Upper lobe of right lung (tissue), 1 donor: ENCODE measurements around the gene PDE8A. TPM values are rescaled to one million over a fixed set of nuclear protein-coding genes. Genes with fewer than 3 reads are reported as not detected.

Experiments used
- ATAC-seq: fragments of 200-7000 bp; cut with Tn5 transposase; one replicate; pipeline ENCODE4 v1.9.1; 2020; ENCODE audit warnings: mild to moderate bottlenecking, moderate library complexity
- DNase-seq: peaks from one replicate; pipeline ENCODE4 v3.0.0-alpha.2; 2020
- H3K27ac ChIP-seq: fragments of 200-600 bp; one replicate; pipeline ENCODE4 v1.8.0; 2022
- H3K27me3 ChIP-seq: fragments of 200-600 bp; one replicate; pipeline ENCODE4 v1.8.0; 2022; ENCODE audit warnings: mild to moderate bottlenecking
- H3K36me3 ChIP-seq: fragments of 200-600 bp; one replicate; pipeline ENCODE4 v1.8.0; 2022
- H3K4me1 ChIP-seq: fragments of 200-600 bp; one replicate; pipeline ENCODE4 v1.8.0; 2022
- H3K4me3 ChIP-seq: fragments of 200-600 bp; one replicate; pipeline ENCODE4 v1.8.0; 2022; ENCODE audit warnings: mild to moderate bottlenecking
- H3K9me3 ChIP-seq: fragments of 200-600 bp; one replicate; pipeline ENCODE4 v1.8.0; 2022
- CTCF ChIP-seq: fragments of 200-600 bp; IDR thresholded peaks from one replicate; pipeline ENCODE4 v1.8.0; 2022; ENCODE audit warnings: antibody characterized with exemption
- intact Hi-C: fragments of 100-400 bp; cut with DNase I; formaldehyde crosslinking; loops from one replicate; pipeline ENCODE4 v1.11.0; 2022
- total RNA-seq: library from RNA; stranded (reverse); fragmentation: NEBNext Ultra II Directional; extraction: Animal tissue kit (Norgen Biotek cat#: 25700); gene quantifications from one replicate; pipeline ENCODE4 v1.2.1, GENCODE V29; 2021
- donor health status: DM: no; HTN: yes; CAD: no; lungs with severe emphysema.

Gene PDE8A
- total RNA-seq, 1 donor from 2014 or later, result 54.7 TPM

GRCh38 chr15:85033148-85033547 is 51.5 kb downstream of the PDE8A start:
- Histone ChIP-seq H3K27ac (no peak overlapping the region), H3K4me1 (peaks cover 53% of the 10 kb centered on the region), H3K36me3 (no peaks in the 10 kb centered on the region), H3K27me3 (no peaks in the 10 kb centered on the region), H3K9me3 (no peaks in the 10 kb centered on the region), H3K4me3 (no peak overlapping the region)
- DNase-seq (no peak), ATAC-seq (peak; percentile 31)
- intact Hi-C loops, result no loop called here
- TF ChIP-seq CTCF, result no peak

- Histone ChIP-seq H3K27ac (no peak overlapping the region), H3K27me3 (no peaks in the 10 kb centered on the region), H3K36me3 (no peaks in the 10 kb centered on the region), H3K4me3 (no peak overlapping the region), H3K4me1 (peaks cover 53% of the 10 kb centered on the region), H3K9me3 (no peaks in the 10 kb centered on the region)
- intact Hi-C loops, result no loop called here
- no peak for ATAC-seq
- no peak for DNase-seq
- no peak for TF ChIP-seq CTCF
These were observed 52.6 kb downstream of the PDE8A start for GRCh38 chr15:85034276-85034675.

- Histone ChIP-seq H3K4me3 (no peak overlapping the region), H3K4me1 (peaks cover 37% of the 10 kb centered on the region), H3K36me3 (no peaks in the 10 kb centered on the region), H3K27ac (no peak overlapping the region), H3K27me3 (no peaks in the 10 kb centered on the region), H3K9me3 (no peaks in the 10 kb centered on the region)
- intact Hi-C loops, result no loop called here
- TF ChIP-seq CTCF, result no peak
- DNase-seq (no peak), ATAC-seq (no peak)
These were observed 54.3 kb downstream of the PDE8A start for GRCh38 chr15:85035980-85036379.

GRCh38 chr15:85036716-85037115 is 55.1 kb downstream of the PDE8A start:
- Histone ChIP-seq H3K4me3 (no peak overlapping the region), H3K27ac (no peak overlapping the region), H3K36me3 (no peaks in the 10 kb centered on the region), H3K4me1 (peaks cover 30% of the 10 kb centered on the region), H3K9me3 (no peaks in the 10 kb centered on the region), H3K27me3 (no peaks in the 10 kb centered on the region)
- peak; percentile 66 for ATAC-seq
- no peak for DNase-seq
- intact Hi-C loops, result no loop called here
- TF ChIP-seq CTCF, result no peak

GRCh38 chr15:85037641-85038040 is 56.0 kb downstream of the PDE8A start:
- no peak for TF ChIP-seq CTCF
- no peak overlapping the region for H3K4me3 ChIP-seq
- ATAC-seq (no peak), DNase-seq (no peak)
- H3K36me3 ChIP-seq, result no peaks in the 10 kb centered on the region
- H3K4me1 ChIP-seq, result peaks cover 21% of the 10 kb centered on the region
- H3K27ac ChIP-seq, result no peak overlapping the region
- intact Hi-C loops, result no loop called here
- no peaks in the 10 kb centered on the region for H3K9me3 ChIP-seq
- no peaks in the 10 kb centered on the region for H3K27me3 ChIP-seq

- intact Hi-C loops, result no loop called here
- no peak for ATAC-seq
These were observed 59.6 kb downstream of the PDE8A start for GRCh38 chr15:85041230-85041629.

More at GRCh38 chr15:85041230-85041629, 59.6 kb downstream of the PDE8A start:
- no peak for DNase-seq
- no peak for TF ChIP-seq CTCF
- no peaks in the 10 kb centered on the region for H3K9me3 ChIP-seq
- no peak overlapping the region for H3K4me3 ChIP-seq
- no peaks in the 10 kb centered on the region for H3K27me3 ChIP-seq
- no peaks in the 10 kb centered on the region for H3K36me3 ChIP-seq
- peaks cover 16% of the 10 kb centered on the region for H3K4me1 ChIP-seq
- no peak overlapping the region for H3K27ac ChIP-seq
